ENCODE measurements around the gene CRTC2.

CRTC2 gene

DNA sequence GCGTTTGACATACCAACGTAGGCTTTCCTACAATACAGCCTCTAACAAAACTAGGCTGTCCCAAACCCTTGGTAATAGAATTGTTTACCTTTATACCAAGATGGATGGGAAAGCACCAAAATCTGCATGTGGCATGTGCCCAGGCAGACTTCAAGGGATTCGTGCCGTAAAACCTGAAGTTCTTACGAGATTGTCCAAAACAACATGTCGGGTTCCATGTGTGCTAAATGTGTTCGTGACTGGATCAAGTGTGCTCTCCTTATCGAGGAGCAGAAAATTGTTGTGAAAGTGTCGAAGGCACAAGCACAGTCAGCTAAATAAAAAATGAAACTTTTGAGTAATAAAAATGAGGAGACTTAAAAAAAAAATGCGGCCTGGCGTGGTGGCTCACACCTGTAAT, 37.2 kb upstream of the CRTC2 start:
- Histone ChIP-seq H3K36me3 (ENCODE audit: insufficient read depth) (peaks cover 17% of the 10 kb centered on the region; the same call in 1 of the 2 replicates), H3K79me2 (ENCODE audit: insufficient read depth, low read depth) (peaks cover 23% of the 10 kb centered on the region), H3K4me3 (IDR thresholded peaks at IDR 0.05; ENCODE audit: insufficient read depth, low read depth, low read length) (no peak overlapping the region), H3K4me1 (ENCODE audit: low read depth, poor library complexity, severe bottlenecking) (peaks cover 27% of the 10 kb centered on the region), H3K27me3 (ENCODE audit: insufficient read depth, low read depth) (no peaks in the 10 kb centered on the region; the same call in 1 of the 2 replicates), H3K9ac (no peak overlapping the region), H3K27ac (no peak overlapping the region; the same call in 1 of the 2 replicates), H4K20me1 (ENCODE audit: insufficient read depth) (no peaks in the 10 kb centered on the region), H2AFZ (ENCODE audit: low read depth) (no peak overlapping the region), H3K4me2 (no peak overlapping the region)
- TF ChIP-seq CTCF (conservative IDR thresholded peaks at IDR 0.05; ENCODE audit: low read depth, low read length), result no peak

GRCh38 chr1:153995202-153995601, 36.8 kb upstream of the CRTC2 start:
- Histone ChIP-seq H3K79me2 (ENCODE audit: insufficient read depth, low read depth) (peaks cover 24% of the 10 kb centered on the region), H3K27me3 (ENCODE audit: insufficient read depth, low read depth) (no peaks in the 10 kb centered on the region; the same call in 1 of the 2 replicates), H4K20me1 (ENCODE audit: insufficient read depth) (no peaks in the 10 kb centered on the region), H3K9ac (no peak overlapping the region), H3K27ac (no peak overlapping the region; the same call in 1 of the 2 replicates), H2AFZ (ENCODE audit: low read depth) (no peak overlapping the region), H3K4me1 (ENCODE audit: low read depth, poor library complexity, severe bottlenecking) (peaks cover 29% of the 10 kb centered on the region), H3K4me2 (no peak overlapping the region), H3K36me3 (ENCODE audit: insufficient read depth) (peaks cover 17% of the 10 kb centered on the region; the same call in 1 of the 2 replicates), H3K4me3 (IDR thresholded peaks at IDR 0.05; ENCODE audit: insufficient read depth, low read depth, low read length) (no peak overlapping the region)
- no peak for TF ChIP-seq CTCF (conservative IDR thresholded peaks at IDR 0.05; ENCODE audit: low read depth, low read length)

- Histone ChIP-seq H4K20me1 (ENCODE audit: insufficient read depth) (no peaks in the 10 kb centered on the region), H3K9ac (peak overlapping the region; percentile 89), H3K27me3 (ENCODE audit: insufficient read depth, low read depth) (no peaks in the 10 kb centered on the region; the same call in 1 of the 2 replicates), H3K4me1 (ENCODE audit: low read depth, poor library complexity, severe bottlenecking) (peaks cover 41% of the 10 kb centered on the region), H3K4me3 (IDR thresholded peaks at IDR 0.05; ENCODE audit: insufficient read depth, low read depth, low read length) (peak overlapping the region; percentile 100), H3K27ac (peak overlapping the region; percentile 68; the same call in 1 of the 2 replicates), H2AFZ (ENCODE audit: low read depth) (no peak overlapping the region), H3K4me2 (peak overlapping the region; percentile 97), H3K79me2 (ENCODE audit: insufficient read depth, low read depth) (peaks cover 24% of the 10 kb centered on the region), H3K36me3 (ENCODE audit: insufficient read depth) (peaks cover 17% of the 10 kb centered on the region; the same call in 1 of the 2 replicates)
- TF ChIP-seq CTCF (conservative IDR thresholded peaks at IDR 0.05; ENCODE audit: low read depth, low read length), result no peak
Observed at GRCh38 chr1:153991806-153992205, 33.4 kb upstream of the CRTC2 start.

- Histone ChIP-seq H3K27me3 (ENCODE audit: insufficient read depth, low read depth) (no peaks in the 10 kb centered on the region; the same call in 1 of the 2 replicates), H3K4me3 (IDR thresholded peaks at IDR 0.05; ENCODE audit: insufficient read depth, low read depth, low read length) (peak overlapping the region; percentile 100), H3K4me2 (peak overlapping the region; percentile 97), H3K79me2 (ENCODE audit: insufficient read depth, low read depth) (peaks cover 24% of the 10 kb centered on the region), H3K27ac (peak overlapping the region; percentile 68), H3K9ac (peak overlapping the region; percentile 89), H3K4me1 (ENCODE audit: low read depth, poor library complexity, severe bottlenecking) (peaks cover 42% of the 10 kb centered on the region), H2AFZ (ENCODE audit: low read depth) (peak overlapping the region; percentile 89; the same call in 1 of the 2 replicates), H4K20me1 (ENCODE audit: insufficient read depth) (no peaks in the 10 kb centered on the region), H3K36me3 (ENCODE audit: insufficient read depth) (peaks cover 17% of the 10 kb centered on the region; the same call in 1 of the 2 replicates)
- no peak for TF ChIP-seq CTCF (conservative IDR thresholded peaks at IDR 0.05; ENCODE audit: low read depth, low read length)
Observed at GRCh38 chr1:153991151-153991630, 32.8 kb upstream of the CRTC2 start.
